Mesothelial cell of epicardium (in vitro differentiated cells): Measurements from ENCODE around the gene DIDO1. TPM values are rescaled to one million over a fixed set of nuclear protein-coding genes. Genes with fewer than 3 reads are reported as not detected.

ENCODE experiments used
- DNase-seq, 2 experiments: peaks; one replicate each; pipeline ENCODE4 v3.0.0; 2021; ENCODE audit warnings: low spot score in 2 of 2; ENCODE audit not compliant: unreplicated experiment in 2 of 2
- H3K27ac Mint-ChIP-seq: 2 replicates; pipeline ENCODE4 v1.8.0; 2021; ENCODE audit warnings: mixed read lengths
- H3K27me3 Mint-ChIP-seq: 2 replicates; pipeline ENCODE4 v1.8.0; 2021; ENCODE audit warnings: low read depth, mixed read lengths
- H3K36me3 Mint-ChIP-seq: 2 replicates; pipeline ENCODE4 v1.8.0; 2021; ENCODE audit warnings: mixed read lengths
- H3K4me1 Mint-ChIP-seq: 2 replicates; pipeline ENCODE4 v1.8.0; 2021; ENCODE audit warnings: mixed read lengths
- H3K4me3 Mint-ChIP-seq: 2 replicates; pipeline ENCODE4 v1.8.0; 2021; ENCODE audit warnings: mild to moderate bottlenecking, moderate library complexity, mixed read lengths
- H3K9me3 Mint-ChIP-seq: 2 replicates; pipeline ENCODE4 v1.8.0; 2021; ENCODE audit warnings: mixed read lengths
- CTCF ChIP-seq: fragments of 200-600 bp; sonication (generic); IDR thresholded peaks from one replicate; pipeline ENCODE4 v1.5.0; 2021; ENCODE audit warnings: antibody characterized with exemption; ENCODE audit not compliant: unreplicated experiment
- total RNA-seq: library from RNA; stranded (reverse); gene quantifications from 3 replicates; pipeline ENCODE4 v1.2.1, GENCODE V29; 2021

The DIDO1 gene
- total RNA-seq, 1 donor from 2014 or later: 73.1 TPM

DNA sequence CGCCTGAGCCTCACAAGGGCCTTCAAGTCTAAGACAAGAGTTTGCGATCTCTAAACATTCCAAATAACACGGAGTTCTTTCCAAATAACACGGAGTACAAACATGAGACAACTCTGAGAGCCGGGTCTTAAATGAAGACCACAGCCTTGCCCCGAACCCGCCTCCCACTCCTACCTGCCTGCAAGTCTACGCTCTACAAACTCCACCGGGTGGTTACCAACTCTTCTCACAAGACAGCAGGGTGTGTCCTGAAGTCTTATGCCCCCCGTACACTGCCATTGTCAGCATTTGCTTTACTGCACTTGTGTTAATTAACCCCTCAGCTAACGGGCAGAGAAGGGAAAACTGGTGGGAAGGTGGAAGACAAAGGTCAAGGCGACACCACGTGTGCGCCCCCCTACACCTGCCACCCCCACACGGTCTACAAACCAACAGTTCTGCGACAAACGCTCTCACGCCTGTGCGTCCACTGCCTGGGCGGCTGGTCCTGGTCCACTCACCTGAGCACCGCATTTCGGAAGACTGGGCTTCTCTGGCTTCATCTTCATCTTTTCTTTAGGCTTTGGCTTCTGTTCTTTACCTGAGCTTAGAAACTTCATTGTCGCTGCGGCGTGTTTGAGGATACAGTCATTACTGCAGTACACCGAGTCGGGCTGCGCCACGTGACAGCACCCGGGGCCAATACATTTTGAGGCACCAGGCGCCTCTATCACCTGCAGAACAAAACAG lies 19.5 kb downstream of the DIDO1 start:
- H3K4me3 Mint-ChIP-seq: no peak overlapping the region
- peaks cover 58% of the 10 kb centered on the region for H3K36me3 Mint-ChIP-seq

GRCh38 chr20:62906209-62906608 lies 20.1 kb downstream of the DIDO1 start:
- H3K9me3 Mint-ChIP-seq: no peaks in the 10 kb centered on the region
- H3K27me3 Mint-ChIP-seq: no peaks in the 10 kb centered on the region
- no peak for TF ChIP-seq CTCF
- no peak for DNase-seq
- no peak overlapping the region for H3K27ac Mint-ChIP-seq
- no peaks in the 10 kb centered on the region for H3K4me1 Mint-ChIP-seq
- H3K36me3 Mint-ChIP-seq: peaks cover 56% of the 10 kb centered on the region
- H3K4me3 Mint-ChIP-seq: no peak overlapping the region

More for the DNA sequence above, 19.5 kb downstream of the DIDO1 start:
- no peak for DNase-seq
- TF ChIP-seq CTCF: no peak
- Mint-ChIP-seq H3K27me3 (no peaks in the 10 kb centered on the region), H3K4me1 (no peaks in the 10 kb centered on the region), H3K9me3 (no peaks in the 10 kb centered on the region), H3K27ac (no peak overlapping the region)

- no peak for TF ChIP-seq CTCF
- Mint-ChIP-seq H3K4me1 (peaks cover 4% of the 10 kb centered on the region), H3K36me3 (peaks cover 53% of the 10 kb centered on the region), H3K9me3 (no peaks in the 10 kb centered on the region), H3K27ac (no peak overlapping the region), H3K27me3 (no peaks in the 10 kb centered on the region), H3K4me3 (no peak overlapping the region)
- no peak for DNase-seq
Observed at GRCh38 chr20:62905536-62906117, 20.7 kb downstream of the DIDO1 start.

- Mint-ChIP-seq H3K27me3 (no peaks in the 10 kb centered on the region), H3K4me1 (peaks cover 27% of the 10 kb centered on the region), H3K4me3 (no peak overlapping the region), H3K9me3 (no peaks in the 10 kb centered on the region), H3K36me3 (peaks cover 39% of the 10 kb centered on the region), H3K27ac (no peak overlapping the region)
- DNase-seq: no peak
- no peak for TF ChIP-seq CTCF
Observed at GRCh38 chr20:62902926-62903615, 23.2 kb downstream of the DIDO1 start.

DNA sequence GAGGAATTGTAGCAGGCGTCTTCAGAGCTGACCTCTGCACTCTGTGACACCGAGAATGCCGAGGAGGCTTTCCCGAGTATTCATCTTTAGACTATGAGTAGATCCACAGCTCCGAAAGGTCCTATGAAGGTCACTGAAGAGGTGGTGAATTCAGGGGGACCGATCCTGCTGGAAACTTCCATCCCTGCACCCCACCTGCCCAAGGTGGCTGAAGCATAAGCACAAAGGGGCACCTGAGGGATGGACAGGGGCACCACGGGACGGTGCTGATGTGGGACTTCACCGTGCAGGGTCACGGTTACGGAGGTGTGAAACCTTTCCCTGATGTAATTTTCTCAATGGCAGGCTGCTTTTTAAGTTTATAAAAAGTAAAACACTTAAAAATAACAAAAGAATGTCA lies 24.4 kb downstream of the DIDO1 start:
- Mint-ChIP-seq H3K4me3 (no peak overlapping the region), H3K27ac (peak overlapping the region; percentile 92), H3K4me1 (peaks cover 35% of the 10 kb centered on the region), H3K9me3 (no peaks in the 10 kb centered on the region), H3K36me3 (peaks cover 30% of the 10 kb centered on the region), H3K27me3 (no peaks in the 10 kb centered on the region)
- no peak for TF ChIP-seq CTCF
- DNase-seq: no peak
